ENCODE results near the gene ARHGEF17. TPM values are rescaled to one million over a fixed set of nuclear protein-coding genes. Genes with fewer than 3 reads are reported as not detected.

Gene ARHGEF17
- total and polyA plus RNA-seq, 2 of the 13 experiments (the other 11 are each of a cell fraction or from before 2014, with no cell fraction given) = 10.7 to 28.8 TPM

GRCh38 chr11:73299751-73300150 lies 8.3 kb upstream of the ARHGEF17 start:
- no peak overlapping the region for H3K4me2 ChIP-seq (ENCODE audit: low read depth, low read length)
- H3K79me2 ChIP-seq (ENCODE audit: insufficient read depth, low read length) = no peaks in the 10 kb centered on the region
- no peaks in the 10 kb centered on the region for H3K4me1 ChIP-seq (ENCODE audit: insufficient read depth, low read length)
- H3K4me3 ChIP-seq (replicated peaks in 1 of 3; ENCODE audit: insufficient read depth in 1 of 3, low read depth in 2 of 3, low read length in 3 of 3) = no peak overlapping the region
- intact Hi-C loops (cut with micrococcal nuclease; ENCODE audit: unreplicated experiment) = no loop called here
- no peaks in the 10 kb centered on the region for H3K36me3 ChIP-seq (replicated peaks in 1 of 2; ENCODE audit: control insufficient read depth in 1 of 2, insufficient read depth in 2 of 2, low read length in 2 of 2)
- TF ChIP-seq ZNF777 (CRISPR knock-in tag; IDR thresholded peaks at IDR 0.05) (no peak), ZNF800 (CRISPR knock-in tag; IDR thresholded peaks at IDR 0.05) (no peak), ZFP36L1 (CRISPR knock-in tag; IDR thresholded peaks at IDR 0.05) (no peak), POLR2A (IDR thresholded peaks at IDR 0.05; ENCODE audit: insufficient read depth in 1 of 2, low read depth in 2 of 2, low read length in 2 of 2) (no peak), ZFP1 (CRISPR knock-in tag; IDR thresholded peaks at IDR 0.05) (no peak), ZNF432 (CRISPR knock-in tag; IDR thresholded peaks at IDR 0.05; ENCODE audit: borderline replicate concordance) (no peak), ARID4A (CRISPR knock-in tag; IDR thresholded peaks at IDR 0.05; ENCODE audit: borderline replicate concordance) (no peak), MEF2D (CRISPR knock-in tag; IDR thresholded peaks at IDR 0.05) (no peak), BHLHE40 (IDR thresholded peaks at IDR 0.05; ENCODE audit: low read length) (no peak), NPAS2 (CRISPR knock-in tag; IDR thresholded peaks at IDR 0.05; ENCODE audit: borderline replicate concordance) (no peak), ZNF496 (CRISPR knock-in tag; IDR thresholded peaks at IDR 0.05; ENCODE audit: insufficient replicate concordance) (no peak), ZNF713 (CRISPR knock-in tag; IDR thresholded peaks at IDR 0.05) (no peak), ZNF609 (CRISPR knock-in tag; IDR thresholded peaks at IDR 0.05; ENCODE audit: borderline replicate concordance) (no peak), ARHGAP35 (CRISPR knock-in tag; IDR thresholded peaks at IDR 0.05; ENCODE audit: borderline replicate concordance) (no peak)
- in situ Hi-C loops (cut with HindIII; ENCODE audit: extremely low pct_ligation_motif_present, low pct_unique_long_range_greater_than_20kb) = no loop called here
- H3K9me3 ChIP-seq (ENCODE audit: low read length) = no peaks in the 10 kb centered on the region
- DNase-seq (ENCODE audit: low spot score) (no peak), ATAC-seq (no peak), FAIRE-seq (no peak)
- no TSS peak for BruUV-seq (replicated peaks)
- POLR2A ChIA-PET = interaction anchor here (1.2 kb wide), 1 partner anchor 10 kb away, joined by 3 read pairs; no protein-coding TSS in a partner anchor
- H2AFZ ChIP-seq (ENCODE audit: low read length) = no peak overlapping the region
- H4K20me1 ChIP-seq (ENCODE audit: insufficient read depth, low read length) = no peaks in the 10 kb centered on the region
- peaks cover 6 to 27% of the 10 kb centered on the region in 2 experiments; a peak in 2 of 5 replicates for H3K27me3 ChIP-seq (ENCODE audit: control insufficient read depth in 1 of 2, insufficient read depth in 2 of 2, low read length in 2 of 2)
- no peak overlapping the region for H3K9ac ChIP-seq (ENCODE audit: insufficient read depth, low read depth, low read length)
- no peak overlapping the region for H3K27ac ChIP-seq (ENCODE audit: extremely low read length, insufficient read depth, low read length)
- CTCF ChIA-PET (ENCODE audit: low intra/inter-chr PET ratio, low total read pairs) = no interaction called here
- WGBS (ENCODE audit: low lambda C conversion rate) = 59% methylated on average over 10 of the region's 10 CpGs

Data from HepG2 (cell line).